GM21367 (cell line): ENCODE results near the gene KLHL6.

ENCODE experiments used
- ATAC-seq: cut with Tn5 transposase; IDR thresholded peaks from one replicate; pipeline ENCODE4 v1.9.1; 2021; ENCODE audit not compliant: unreplicated experiment

Gene KLHL6

DNA sequence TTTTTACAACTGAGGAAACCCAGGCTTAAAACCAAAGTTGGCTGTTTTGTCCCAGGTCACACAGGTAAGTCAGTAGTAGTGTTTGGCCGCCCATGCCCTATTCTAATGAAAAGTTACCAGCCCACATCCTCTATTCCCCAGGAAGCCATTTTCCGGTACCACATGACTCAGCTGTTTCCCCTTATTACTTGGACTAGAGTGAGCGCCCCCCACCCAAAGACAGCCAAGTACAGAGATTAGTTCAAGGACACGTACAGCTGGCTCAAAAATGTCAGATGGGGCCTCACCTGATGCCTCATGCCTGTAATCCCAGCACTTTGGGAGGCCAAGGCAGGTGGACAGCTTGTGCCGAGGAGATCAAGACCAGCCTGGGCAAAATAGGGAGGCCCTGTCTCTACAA, 8.5 kb upstream of the KLHL6 start:
- ATAC-seq, result no peak

GRCh38 chr3:183563536-183563874, 8.0 kb upstream of the KLHL6 start:
- ATAC-seq, result no peak

DNA sequence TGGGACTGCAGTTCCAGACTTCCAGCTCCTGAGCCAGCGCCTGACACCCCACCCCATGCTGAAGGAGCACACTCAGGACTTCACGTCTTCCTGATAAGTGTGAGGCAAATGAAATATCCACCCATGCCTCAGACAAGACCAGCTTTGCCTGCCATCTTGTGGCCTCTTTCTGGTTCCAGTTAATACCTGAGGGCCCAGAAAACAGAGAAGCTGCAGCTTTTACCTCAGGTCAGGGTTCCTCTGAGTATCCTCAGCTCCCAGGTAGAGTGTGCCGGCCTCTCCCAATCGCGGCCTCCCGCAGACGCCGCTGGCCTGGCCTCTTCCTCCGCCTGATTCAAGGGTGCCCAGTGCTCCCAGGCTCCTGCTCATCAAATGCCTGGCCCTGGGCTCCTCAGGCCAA, 5.1 kb upstream of the KLHL6 start:
- ATAC-seq, result no peak

DNA sequence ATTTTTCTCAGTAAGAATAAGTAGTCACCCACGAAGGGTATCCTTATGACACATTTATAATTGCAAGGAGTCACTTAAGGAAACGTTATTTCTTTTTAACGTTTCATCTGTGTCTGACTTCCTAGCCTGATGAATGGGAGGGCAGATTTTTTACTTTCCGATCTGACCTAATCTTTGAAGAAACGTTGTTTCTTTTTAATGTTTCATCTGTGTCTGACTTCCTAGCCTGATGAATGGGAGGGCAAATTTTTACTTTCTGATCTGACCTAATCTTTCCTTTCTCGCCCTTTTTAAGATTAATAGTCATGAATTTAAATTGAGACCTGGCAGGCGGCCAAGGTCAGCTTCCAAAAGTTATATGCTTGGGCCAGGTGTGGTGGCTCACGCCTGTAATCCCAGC, 3.0 kb upstream of the KLHL6 start:
- no peak for ATAC-seq

DNA sequence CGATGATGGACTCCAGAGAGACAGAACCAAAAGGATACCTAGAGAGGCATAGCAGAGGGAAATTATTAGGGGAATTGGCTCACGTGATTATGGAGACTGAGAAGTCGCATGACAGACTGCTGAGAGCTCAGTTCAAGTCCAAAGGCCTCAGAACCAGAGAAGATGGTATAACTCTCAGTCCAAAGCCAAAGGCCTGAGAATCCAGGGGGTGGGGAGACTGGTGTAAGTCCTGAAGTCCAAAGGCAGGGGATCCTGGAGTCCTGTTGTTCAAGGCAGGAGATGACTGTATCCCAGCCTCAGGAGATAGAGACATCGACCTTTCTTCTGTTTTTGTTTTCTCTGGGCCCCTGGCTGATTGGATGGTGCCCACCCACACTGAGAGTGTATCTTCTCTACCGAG, 1.2 kb upstream of the KLHL6 start:
- no peak for ATAC-seq

DNA sequence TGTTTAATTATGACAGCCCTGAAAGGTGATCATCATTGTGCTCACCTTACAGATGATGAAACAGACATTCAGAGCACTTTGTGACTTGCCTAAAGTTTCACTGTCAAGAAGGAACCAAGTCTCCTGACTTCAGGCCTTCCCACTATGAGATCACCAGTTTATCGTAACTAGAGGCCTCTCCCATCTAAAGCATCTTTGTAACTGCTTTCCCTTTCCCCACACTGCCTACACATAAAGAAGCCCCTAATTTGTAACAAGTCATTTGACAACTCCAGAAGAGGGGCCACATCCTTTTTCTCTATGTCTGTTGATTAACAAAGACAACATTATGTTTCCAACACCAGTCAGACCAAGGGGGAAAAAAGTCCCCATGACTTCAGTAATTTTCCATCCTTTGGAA, 1.1 kb downstream of the KLHL6 start:
- ATAC-seq, result no peak

- no peak for ATAC-seq
Measured at GRCh38 chr3:183553334-183554026, 2.0 kb downstream of the KLHL6 start.

- no peak for ATAC-seq
Measured at GRCh38 chr3:183551930-183552329, 3.6 kb downstream of the KLHL6 start.

- ATAC-seq, result no peak
Measured at GRCh38 chr3:183548262-183548769, 7.2 kb downstream of the KLHL6 start.

DNA sequence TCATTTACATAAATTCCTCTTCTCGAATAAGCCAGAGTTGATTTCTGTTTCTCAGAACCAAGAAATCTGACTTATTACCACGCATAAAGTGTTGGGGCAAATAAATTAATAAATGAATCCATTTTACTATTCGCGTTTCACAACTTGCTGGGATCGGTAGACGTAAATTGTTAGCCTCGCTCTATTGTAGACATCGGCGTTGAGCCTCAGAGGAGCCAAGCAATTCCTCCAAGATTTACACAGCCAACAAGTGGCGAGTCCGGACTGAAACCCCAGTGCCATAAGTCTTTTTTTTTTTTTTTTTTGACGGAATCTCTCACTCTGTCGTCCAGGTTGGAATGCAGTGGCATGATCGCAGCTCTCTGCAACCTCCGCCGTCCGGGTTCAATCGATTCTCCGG, 8.9 kb downstream of the KLHL6 start:
- no peak for ATAC-seq

DNA sequence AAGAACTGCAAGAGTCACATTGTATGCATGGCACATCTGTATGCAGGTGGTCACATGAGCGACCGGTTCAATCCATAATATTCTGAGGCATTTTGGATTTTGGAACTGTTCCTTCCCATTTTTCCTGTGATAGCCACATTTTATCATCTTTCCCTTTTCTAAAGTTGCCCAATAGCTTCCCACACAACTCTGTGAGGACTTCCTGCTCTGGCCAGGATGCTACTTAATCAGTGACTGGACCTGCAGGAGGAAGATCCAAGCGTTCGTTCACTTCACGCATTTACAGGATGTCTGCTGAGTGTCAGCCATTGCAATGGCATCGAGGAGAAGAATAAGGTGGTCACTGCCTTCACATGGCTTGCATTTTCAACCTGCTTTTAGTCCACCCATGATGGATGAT, 9.8 kb downstream of the KLHL6 start:
- ATAC-seq, result no peak

DNA sequence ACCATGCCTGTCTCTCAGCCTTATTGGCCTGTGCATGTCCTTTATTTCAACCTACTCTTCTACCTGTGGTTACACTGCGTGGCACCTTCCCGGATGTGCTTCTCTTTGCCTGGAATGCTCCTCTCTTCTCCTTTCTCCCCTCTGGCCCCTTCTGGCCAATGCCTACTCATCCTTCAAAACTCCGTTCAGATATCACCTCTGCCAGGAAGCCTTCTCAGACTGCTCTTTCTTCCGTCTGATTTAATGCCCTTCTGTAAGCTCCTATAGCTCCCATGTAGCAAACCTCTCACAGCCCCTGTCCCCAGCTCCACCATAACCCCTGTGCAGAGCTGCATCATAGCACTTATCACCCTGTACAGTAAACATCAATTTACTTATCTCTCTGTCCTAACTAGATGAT, 13.2 kb downstream of the KLHL6 start:
- no peak for ATAC-seq

- ATAC-seq, result peak; percentile 43
Measured at GRCh38 chr3:183541738-183542137, 13.8 kb downstream of the KLHL6 start.

DNA sequence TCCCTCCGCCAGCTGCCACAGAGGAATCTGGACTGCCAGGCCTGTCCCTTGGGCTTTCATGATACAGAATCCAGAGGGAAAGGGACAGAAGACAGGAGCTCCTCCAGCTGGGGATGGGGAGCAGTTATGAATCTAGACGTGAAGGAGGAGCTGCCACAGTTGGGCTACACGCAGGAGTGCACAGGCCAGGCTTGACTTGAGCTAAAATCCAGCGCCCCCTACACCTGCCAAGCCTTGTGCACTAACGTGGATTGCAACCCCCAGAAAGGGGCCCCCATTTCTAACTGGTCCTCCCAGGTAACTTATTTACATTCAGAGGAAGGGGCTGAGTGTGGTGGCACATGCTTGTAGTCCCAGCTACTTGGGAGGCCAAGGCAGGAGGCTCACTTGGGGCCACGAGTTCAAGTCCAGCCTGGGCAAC, 14.3 kb downstream of the KLHL6 start:
- ATAC-seq, result no peak

GRCh38 chr3:183540501-183541234, 14.8 kb downstream of the KLHL6 start:
- ATAC-seq, result no peak

DNA sequence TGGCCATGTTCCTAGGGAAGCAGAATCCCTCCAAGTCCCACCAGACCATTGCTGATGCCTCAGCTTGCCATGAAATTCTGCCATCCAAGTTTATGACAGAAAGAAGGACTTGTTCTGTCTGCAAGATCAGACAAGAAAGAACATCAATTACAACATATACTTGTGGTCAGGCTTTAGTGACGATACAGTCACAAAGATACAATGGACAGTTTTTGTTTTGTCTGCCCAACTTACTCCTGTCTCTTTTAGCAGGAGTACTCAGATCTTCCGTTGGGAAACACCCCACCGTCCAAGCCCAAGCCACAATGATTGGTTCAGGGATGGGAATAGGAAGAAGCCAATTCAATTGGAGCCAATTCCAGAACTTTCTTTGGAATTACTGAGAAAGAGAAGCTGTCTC, 15.7 kb downstream of the KLHL6 start:
- no peak for ATAC-seq

GRCh38 chr3:183538486-183538885, 17.0 kb downstream of the KLHL6 start:
- no peak for ATAC-seq

- no peak for ATAC-seq
Measured at GRCh38 chr3:183537295-183537730, 18.2 kb downstream of the KLHL6 start.

DNA sequence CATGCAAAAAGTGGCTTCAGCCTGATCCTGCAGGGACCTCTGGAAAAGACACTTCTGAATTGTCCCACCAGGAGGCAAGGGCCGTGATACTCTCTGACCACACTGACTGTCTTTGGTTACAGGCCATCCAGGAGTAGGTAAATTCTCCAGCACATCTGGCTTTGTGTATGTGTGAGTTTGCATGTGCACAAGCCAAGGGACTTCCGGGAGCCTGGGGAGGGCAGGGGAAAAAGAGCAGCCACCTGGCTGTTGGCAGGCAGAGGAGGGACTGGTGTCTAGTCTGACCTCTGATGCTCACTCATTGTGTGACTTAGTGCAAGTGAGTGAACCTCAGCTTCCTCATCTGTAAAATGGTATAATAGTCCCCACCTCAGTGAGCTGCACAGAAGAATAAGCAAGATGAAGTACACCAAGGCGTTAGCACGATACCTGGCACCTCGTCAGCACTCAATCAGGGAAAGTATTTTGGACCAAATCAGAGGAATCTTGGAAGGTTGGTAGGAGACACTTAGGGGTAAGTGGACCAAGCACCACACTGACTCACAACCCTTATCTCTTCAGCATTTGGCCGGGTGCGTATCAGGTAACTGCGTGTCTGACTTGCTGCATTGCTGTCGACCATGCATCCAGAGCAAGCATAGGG, 19.1 kb downstream of the KLHL6 start:
- ATAC-seq, result peak; percentile 61

DNA sequence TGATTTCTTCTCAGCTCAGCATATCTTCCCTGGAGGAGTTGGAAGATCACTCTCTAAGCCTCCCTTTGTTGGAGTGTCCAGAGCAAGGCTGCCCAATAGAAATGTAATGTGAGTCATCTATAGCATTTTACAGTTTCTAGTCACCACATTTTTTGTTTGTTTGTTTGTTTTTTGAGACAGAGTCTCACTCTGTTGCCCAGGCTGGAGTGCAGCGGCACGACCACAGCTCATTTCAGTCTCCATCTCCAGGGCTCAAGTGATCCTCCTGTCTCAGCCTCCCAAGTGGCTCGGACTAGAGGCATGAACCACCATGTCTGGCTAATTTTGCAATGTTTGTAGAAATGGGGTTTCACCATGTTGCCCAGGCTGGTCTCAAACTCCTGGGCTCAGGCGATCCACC, 21.3 kb downstream of the KLHL6 start:
- ATAC-seq, result no peak

- ATAC-seq, result no peak
Measured at GRCh38 chr3:183533412-183534132, 21.9 kb downstream of the KLHL6 start.
